Skeletal muscle satellite cell (primary cell): Measurements from ENCODE around the gene POLR2F. TPM values are rescaled to one million over a fixed set of nuclear protein-coding genes. Genes with fewer than 3 reads are reported as not detected.
A peak's percentile ranks its signal among the peaks of the same experiment; 100 is the strongest.

Experiments
- H3K27me3 ChIP-seq: 2 replicates; pipeline ENCODE4 v1.7.0; 2013; ENCODE audit warnings: low read length; ENCODE audit not compliant: control insufficient read depth, insufficient read depth
- H3K36me3 ChIP-seq: 2 replicates; pipeline ENCODE4 v1.7.0; 2013; ENCODE audit warnings: mild to moderate bottlenecking, control low read depth, low read length; ENCODE audit not compliant: insufficient read depth
- H3K4me1 ChIP-seq: 2 replicates; pipeline ENCODE4 v1.7.0; 2013; ENCODE audit warnings: low read length; ENCODE audit not compliant: control insufficient read depth, insufficient read depth
- H3K4me2 ChIP-seq: 2 replicates; pipeline ENCODE4 v1.7.0; 2013; ENCODE audit warnings: mild to moderate bottlenecking, low read length
- H3K4me3 ChIP-seq: 2 replicates; pipeline ENCODE4 v1.7.0; 2013; ENCODE audit warnings: low read length
- H3K9ac ChIP-seq: 2 replicates; pipeline ENCODE4 v1.7.0; 2013; ENCODE audit warnings: mild to moderate bottlenecking, low read depth, low read length, moderate library complexity
- H3K9me3 ChIP-seq: replicated peaks from 2 replicates; pipeline ENCODE4 v1.7.0; 2013; ENCODE audit warnings: mild to moderate bottlenecking, control low read depth, low read length
- total RNA-seq: library from RNA; depleted of rRNA; stranded (reverse); fragments of >200 nt; gene quantifications from 2 replicates; pipeline ENCODE4 v1.2.3, GENCODE V29; 2012; rRNA removed

POLR2F gene
- total RNA-seq: 57.3 and 64.2 TPM in 2 replicates

GRCh38 chr22:37953437-37954179 lies at the start of gene POLR2F, which contains the start of gene C22orf23:
Gene POLR2F (plus strand): TSS chr22:37953699. CDS start chr22:37953788, 89 bp downstream.
Gene C22orf23 (minus strand): TSS chr22:37953601. CDS start chr22:37953149, 452 bp downstream.
- H3K9ac ChIP-seq: peak within 1 kb of the TSS; percentile 96
- H3K9me3 ChIP-seq: no peaks in the 10 kb centered on the region
- peak within 1 kb of the TSS; percentile 99 for H3K4me2 ChIP-seq
- peaks cover 15% of the 10 kb centered on the region for H3K4me1 ChIP-seq
- no peaks in the 10 kb centered on the region for H3K27me3 ChIP-seq
- H3K4me3 ChIP-seq: peak within 1 kb of the TSS; percentile 97
- H3K36me3 ChIP-seq: peaks cover 18% of the 10 kb centered on the region

DNA sequence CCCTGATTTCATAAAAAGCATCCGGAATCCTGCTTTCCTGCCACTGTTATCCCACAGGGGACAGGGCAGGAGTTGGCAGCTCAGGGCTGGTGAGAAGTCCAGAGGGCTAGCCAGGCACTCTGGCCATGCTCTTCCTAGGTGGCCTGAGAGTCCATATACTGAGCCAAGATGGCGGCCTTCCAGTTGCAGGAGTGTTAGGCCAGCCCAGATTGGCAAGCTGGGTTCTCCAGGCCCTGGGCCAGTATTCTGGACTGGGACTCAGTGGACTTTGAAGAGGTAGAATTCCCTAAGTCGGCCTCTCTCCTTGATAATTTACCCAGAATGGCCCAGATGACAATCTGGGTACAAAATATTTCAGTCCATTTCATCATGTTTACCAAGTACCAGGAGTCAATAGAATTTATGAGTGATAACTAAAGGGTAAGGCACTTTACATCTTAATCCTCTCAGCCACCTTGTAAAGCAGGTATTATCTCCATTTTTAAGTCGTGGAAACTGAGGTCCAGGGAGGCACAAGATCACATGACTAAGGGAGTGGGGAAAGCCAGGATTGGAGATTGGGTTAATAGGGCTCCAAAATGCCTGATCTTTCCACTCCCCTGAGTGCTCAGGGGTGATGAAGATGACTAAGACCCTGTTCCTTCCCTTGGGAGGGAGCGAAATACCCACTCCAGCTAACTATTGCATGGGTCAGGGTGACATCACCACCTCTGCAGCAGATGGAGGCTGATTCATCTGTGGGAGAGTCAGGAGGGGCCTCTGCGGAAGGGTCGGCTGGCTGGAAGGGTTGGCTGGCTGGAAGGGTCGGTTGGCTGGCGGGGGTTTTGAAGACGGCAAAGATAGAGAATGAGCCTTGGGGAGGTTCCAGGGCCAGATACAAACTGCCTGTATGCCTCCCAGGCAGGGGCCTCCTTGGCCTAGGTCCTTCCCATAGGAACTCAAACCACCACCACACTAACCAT lies 48.6 kb upstream of the POLR2F start:
- Histone ChIP-seq H3K4me1 (peaks cover 29% of the 10 kb centered on the region), H3K4me3 (peak overlapping the region; percentile 73), H3K9me3 (no peaks in the 10 kb centered on the region), H3K9ac (peak overlapping the region; percentile 90), H3K36me3 (no peaks in the 10 kb centered on the region), H3K27me3 (no peaks in the 10 kb centered on the region), H3K4me2 (peak overlapping the region; percentile 90)

- H3K4me2 ChIP-seq: peak within 1 kb of the TSS; percentile 90
- peak within 1 kb of the TSS; percentile 90 for H3K9ac ChIP-seq
- H3K4me3 ChIP-seq: peak within 1 kb of the TSS; percentile 73
- peaks cover 29% of the 10 kb centered on the region for H3K4me1 ChIP-seq
- no peaks in the 10 kb centered on the region for H3K27me3 ChIP-seq
- no peaks in the 10 kb centered on the region for H3K9me3 ChIP-seq
- H3K36me3 ChIP-seq: no peaks in the 10 kb centered on the region
Observed at GRCh38 chr22:37905534-37906363, 47.8 kb upstream of the POLR2F start, which contains the start of gene MICALL1. Gene MICALL1 (plus strand): TSS chr22:37906297. CDS start chr22:37906423, 126 bp downstream.

DNA sequence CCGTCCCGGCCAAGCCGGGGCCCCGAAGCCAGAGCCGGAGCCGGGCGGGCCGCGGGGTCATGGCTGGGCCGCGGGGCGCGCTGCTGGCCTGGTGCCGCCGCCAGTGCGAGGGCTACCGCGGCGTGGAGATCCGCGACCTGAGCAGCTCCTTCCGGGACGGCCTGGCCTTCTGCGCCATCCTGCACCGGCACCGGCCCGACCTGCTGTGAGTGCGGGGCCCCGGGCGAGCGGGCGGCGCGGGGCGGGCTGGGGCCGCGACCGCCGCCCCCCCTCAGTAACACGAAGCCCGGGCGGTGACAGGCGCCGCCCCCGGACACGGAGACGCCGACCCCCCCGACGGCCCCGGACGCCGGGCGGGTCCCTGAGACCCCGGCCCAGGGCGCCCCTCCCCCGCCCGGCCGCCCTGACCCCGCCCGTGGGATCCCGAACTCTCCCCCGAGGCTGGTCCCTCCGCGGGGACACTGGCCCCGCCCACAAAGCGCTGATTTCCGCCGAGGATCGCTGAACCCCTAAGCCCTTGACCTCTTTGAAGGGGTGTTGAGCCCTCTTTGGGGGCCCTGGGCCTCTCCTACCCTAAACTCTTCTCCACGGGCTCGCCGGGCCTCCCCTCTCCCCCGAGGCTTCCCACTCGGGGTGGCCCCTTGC lies 47.0 kb upstream of the POLR2F start:
- Histone ChIP-seq H3K36me3 (peaks cover 2% of the 10 kb centered on the region), H3K4me1 (peaks cover 29% of the 10 kb centered on the region), H3K4me2 (peak overlapping the region; percentile 90), H3K9ac (peak overlapping the region; percentile 90), H3K4me3 (peak overlapping the region; percentile 73), H3K9me3 (no peaks in the 10 kb centered on the region), H3K27me3 (no peaks in the 10 kb centered on the region)

GRCh38 chr22:37907036-37907954 lies 46.2 kb upstream of the POLR2F start:
- H3K27me3 ChIP-seq: no peaks in the 10 kb centered on the region
- no peaks in the 10 kb centered on the region for H3K9me3 ChIP-seq
- peaks cover 9% of the 10 kb centered on the region for H3K36me3 ChIP-seq

GRCh38 chr22:37909766-37910165 lies 43.7 kb upstream of the POLR2F start:
- Histone ChIP-seq H3K4me3 (no peak overlapping the region), H3K9ac (no peak overlapping the region), H3K36me3 (peaks cover 20% of the 10 kb centered on the region), H3K27me3 (no peaks in the 10 kb centered on the region), H3K9me3 (no peaks in the 10 kb centered on the region), H3K4me2 (no peak overlapping the region), H3K4me1 (peaks cover 24% of the 10 kb centered on the region)

More at GRCh38 chr22:37907036-37907954, 46.2 kb upstream of the POLR2F start:
- H3K4me3 ChIP-seq: peak overlapping the region; percentile 73
- peaks cover 29% of the 10 kb centered on the region for H3K4me1 ChIP-seq
- peak overlapping the region; percentile 90 for H3K4me2 ChIP-seq
- peak overlapping the region; percentile 90 for H3K9ac ChIP-seq

DNA sequence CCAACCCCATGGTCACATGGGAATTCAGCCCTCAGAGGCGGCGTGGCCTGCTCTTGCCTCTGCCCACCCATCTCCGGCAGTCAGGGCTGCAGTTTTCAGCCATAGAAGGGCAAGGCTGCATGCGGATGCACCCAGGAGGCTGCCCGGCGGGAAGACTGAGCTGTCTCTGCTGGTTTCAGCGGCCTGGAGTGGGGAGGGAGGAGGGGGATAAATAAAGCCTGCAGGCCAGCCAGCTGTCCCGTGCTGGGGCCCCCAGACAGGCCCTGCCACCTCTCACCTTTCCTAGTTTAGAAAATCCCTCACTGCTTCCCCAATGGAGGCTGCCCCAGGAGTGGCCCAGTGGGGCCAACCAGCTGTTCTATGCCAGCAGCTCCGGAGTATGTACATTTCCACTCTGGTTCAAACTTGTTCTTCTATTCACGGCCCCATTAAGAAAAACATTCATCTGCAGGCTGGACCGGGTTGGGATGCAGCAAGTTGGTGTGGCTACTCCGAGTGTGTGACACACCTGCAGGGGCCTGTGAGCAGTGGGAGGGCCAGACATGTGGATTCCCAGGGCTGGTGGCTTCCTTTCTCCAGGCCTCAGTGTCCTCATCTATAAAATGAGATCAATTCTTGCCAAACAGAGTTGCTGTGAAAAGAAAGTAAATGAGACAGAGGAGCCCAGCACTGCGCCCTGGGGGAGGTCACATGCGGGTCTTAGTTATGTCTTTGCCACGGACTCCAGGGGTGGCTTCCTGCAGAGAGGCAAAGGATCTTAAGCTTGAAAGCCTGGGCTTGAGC lies 42.4 kb upstream of the POLR2F start:
- Histone ChIP-seq H3K4me2 (no peak overlapping the region), H3K27me3 (no peaks in the 10 kb centered on the region), H3K36me3 (peaks cover 28% of the 10 kb centered on the region), H3K9me3 (no peaks in the 10 kb centered on the region), H3K4me3 (no peak overlapping the region), H3K9ac (no peak overlapping the region), H3K4me1 (peaks cover 13% of the 10 kb centered on the region)

GRCh38 chr22:37911697-37912096 lies 41.8 kb upstream of the POLR2F start:
- peaks cover 34% of the 10 kb centered on the region for H3K36me3 ChIP-seq
- peaks cover 13% of the 10 kb centered on the region for H3K4me1 ChIP-seq
- no peak overlapping the region for H3K4me2 ChIP-seq
- no peak overlapping the region for H3K9ac ChIP-seq
- no peaks in the 10 kb centered on the region for H3K9me3 ChIP-seq
- no peak overlapping the region for H3K4me3 ChIP-seq
- H3K27me3 ChIP-seq: no peaks in the 10 kb centered on the region

- Histone ChIP-seq H3K9me3 (no peaks in the 10 kb centered on the region), H3K4me2 (no peak overlapping the region), H3K36me3 (peaks cover 35% of the 10 kb centered on the region), H3K27me3 (no peaks in the 10 kb centered on the region), H3K9ac (no peak overlapping the region), H3K4me3 (no peak overlapping the region), H3K4me1 (peaks cover 8% of the 10 kb centered on the region)
Observed at GRCh38 chr22:37912171-37912570, 41.3 kb upstream of the POLR2F start.
